Stimulated activated naive CD4-positive, alpha-beta T cell treated with Interleukin-2 at 50 U/mL for 16 hours (primary cell): ENCODE measurements around the gene MARK2.

Experiments
- DNase-seq: peaks from one replicate; lab custom pipeline; 2025; lab: John Stamatoyannopoulos, UW

MARK2 gene

DNA sequence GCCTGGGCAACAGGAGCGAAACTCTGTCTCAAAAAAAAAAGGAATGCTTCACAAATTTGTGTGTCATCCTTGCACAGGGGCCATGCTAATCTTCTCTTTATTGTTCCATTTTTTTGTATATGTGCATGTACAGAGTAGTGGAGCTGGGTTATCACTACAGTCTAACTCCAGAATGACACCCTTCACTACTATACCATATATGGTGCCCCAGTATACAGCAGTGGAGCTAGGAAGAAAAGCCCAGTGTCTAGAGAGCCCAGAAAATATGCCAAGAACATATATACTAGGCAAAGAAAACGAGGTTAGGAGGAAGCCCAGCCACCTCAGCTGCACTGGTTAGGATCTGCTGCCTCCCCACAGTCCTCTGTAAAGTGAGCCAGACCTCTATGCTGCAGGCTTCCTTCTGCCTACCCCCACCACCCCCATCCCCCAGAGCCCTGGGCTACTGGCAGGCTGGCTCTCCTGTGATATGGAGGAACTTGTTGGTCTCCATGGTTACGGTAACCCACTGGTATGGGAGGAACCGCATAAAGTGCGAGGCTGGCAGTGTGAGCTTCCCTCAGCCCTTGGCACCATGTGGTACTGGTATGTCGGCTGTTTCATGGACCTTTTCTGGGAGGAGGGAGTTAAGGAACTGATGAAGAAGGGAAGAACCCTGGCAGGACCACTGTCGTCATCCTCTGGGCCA lies 43.8 kb downstream of the MARK2 start:
- DNase-seq, result no peak

DNA sequence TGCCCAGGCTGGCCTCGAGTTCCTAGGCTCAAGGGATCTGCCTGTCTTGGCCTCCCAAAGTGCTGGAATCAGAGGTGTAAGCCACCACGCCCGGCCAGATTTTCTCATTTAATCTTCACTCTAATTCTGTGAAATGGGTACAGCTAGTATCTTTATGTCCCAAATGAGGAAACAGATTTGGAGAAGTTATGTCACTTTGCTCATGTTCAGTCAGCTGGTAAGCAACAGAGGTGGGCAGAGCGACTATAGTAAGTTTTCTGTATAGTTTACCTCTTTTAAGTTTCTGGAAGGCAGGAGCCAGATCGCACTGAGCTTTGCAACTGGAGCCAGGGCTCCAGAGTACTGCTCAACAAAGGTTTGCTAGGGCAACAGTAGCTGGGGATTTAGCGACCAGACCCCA lies 44.9 kb downstream of the MARK2 start:
- no peak for DNase-seq

DNA sequence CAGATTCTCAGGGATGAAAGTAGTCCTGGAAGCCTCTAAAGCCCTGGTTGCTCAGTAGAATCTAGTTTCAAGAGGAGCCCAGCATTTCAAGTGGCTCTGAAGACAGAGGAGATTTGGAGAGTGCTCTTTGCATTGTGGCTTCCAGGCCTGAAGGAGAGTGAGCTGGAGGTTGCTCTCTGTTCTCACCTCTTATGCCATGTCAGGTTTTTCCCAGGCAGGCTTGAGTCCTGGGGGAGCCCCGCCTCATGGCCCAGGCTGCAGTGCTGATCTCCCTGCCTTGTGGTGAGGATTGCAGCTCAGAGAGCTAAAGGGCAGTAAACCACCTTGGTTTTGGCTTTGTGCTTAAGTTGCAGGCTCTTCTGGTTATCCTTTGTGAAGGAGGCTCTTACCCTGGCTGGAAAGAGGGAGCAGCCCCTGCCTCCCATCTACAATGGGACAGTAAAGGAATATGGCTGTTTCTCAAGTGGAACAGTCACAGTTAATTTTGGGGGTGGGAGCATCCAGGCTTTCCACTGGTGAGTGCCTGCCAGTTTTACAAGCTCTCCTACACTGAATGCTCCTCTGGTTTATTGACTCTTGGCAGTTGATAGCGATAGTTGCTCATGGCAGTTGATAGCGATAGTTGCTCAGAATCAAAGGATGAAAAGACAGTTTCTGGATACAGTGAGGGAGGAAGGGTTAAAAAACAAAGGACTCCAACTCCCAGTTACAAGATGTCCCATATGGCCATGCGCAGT lies 45.5 kb downstream of the MARK2 start:
- no peak for DNase-seq

DNA sequence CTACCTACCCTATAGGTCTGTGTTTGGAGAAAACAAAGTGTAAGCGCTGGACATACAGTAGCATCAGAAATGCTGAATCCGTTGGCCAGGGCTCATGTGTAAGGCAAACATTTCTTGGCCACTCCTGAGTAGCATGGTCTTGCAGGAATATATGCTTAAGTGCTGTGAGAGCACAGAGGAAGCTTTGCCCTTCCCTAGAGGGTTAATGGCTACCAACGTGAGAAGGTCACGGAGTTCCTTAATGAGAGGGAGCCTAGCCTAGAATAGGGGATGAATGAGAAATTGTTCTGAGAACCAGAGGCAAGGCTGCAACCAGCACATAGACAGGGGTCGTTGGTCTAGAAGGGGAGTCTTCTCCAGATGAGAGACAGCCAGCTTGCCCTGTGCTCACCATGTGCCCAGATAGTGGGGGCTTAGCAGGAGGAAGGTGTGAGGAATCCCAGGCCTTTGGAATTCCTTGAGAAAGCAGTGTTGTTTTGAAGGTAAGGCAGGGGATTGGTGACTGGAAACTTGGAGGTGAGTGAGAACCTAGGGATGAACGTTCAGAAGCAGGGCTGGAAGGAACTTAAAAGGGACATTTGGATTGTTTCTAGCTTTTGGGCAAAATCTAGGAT lies 48.6 kb downstream of the MARK2 start:
- DNase-seq, result no peak

DNA sequence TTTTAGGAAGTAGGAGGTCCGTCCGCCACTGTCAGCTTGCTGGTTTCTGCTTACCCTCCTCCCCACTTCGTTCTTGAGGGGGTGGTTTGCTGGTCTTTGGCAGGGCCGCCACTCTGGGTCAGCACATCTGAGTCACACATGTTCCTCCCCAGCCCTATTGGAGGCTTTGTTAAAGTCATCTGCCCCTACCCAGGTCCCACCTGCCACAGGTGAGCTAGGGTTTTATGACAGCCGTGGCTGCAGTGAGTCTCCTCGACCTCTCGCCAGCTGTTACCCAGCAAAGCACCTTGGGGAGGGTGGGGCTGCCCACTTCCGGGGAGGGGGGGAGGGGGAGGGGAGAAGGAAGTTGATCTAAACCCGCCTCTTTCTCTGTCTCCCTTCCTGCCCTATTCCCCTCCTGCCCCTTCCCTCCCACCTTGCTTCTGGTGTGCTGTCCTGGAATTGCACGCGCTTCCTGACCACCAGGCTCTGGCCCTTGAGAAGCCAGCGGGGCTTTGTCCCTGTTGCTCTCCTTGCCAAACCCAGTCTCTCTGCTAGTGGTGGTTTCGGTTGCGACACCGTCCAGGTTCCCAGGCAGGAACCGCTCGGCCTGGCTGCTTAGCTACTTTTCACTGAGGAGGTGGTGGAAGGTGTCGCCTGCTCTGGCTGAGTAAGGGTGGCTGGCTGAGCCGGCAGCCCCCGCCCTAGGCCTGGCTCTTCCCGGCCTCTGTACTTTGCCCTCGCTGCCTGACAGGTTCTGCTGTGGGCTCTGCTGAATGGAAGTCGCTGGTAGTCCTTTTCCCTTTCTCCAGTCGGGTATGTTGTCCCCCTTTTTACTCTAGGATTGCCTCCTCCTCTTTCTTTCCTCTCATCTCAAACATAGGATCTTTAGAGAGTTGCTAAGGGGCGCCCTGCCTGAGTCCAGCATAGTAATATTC lies 49.5 kb downstream of the MARK2 start:
- peak; percentile 65 for DNase-seq

DNA sequence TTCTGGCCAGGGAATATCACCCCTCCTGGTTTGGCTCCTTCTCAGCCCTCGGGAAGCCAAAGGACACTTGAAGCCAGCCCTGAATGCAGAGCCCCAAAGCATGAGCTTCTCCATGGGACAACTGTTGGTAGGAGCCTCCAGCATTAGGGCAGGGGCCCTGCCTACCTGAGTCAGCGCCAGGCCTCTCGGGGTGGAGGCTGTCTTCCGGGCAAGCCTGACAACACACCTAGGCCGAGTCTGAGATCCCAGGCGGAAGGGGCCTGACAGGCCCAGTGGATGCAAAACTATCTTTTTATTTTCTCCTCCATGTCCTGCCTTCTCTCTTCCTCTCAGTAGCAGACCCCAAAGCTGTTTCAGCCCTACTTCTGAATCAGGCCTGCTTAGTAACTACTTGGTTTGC lies 50.4 kb downstream of the MARK2 start:
- no peak for DNase-seq

DNA sequence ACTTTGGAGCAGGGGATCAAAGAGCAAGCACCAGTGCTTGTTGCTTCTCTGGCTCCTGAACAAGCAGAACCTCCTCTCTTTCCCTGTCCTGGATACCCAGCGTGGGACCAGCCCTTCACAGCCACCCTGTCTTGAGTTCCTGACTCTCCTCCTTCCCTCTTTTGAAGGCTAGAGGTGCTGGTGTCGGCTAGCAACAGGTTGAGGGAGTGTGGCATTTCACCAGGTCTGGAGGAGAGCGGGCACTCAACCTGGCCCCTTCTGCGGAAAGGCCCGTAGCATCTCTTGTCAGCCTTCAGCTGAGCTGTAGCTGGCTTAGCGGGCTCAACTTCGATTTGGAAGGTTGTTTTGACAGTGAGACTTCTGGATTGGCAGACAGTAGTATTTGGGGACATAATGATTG lies 51.5 kb downstream of the MARK2 start:
- DNase-seq, result no peak

DNA sequence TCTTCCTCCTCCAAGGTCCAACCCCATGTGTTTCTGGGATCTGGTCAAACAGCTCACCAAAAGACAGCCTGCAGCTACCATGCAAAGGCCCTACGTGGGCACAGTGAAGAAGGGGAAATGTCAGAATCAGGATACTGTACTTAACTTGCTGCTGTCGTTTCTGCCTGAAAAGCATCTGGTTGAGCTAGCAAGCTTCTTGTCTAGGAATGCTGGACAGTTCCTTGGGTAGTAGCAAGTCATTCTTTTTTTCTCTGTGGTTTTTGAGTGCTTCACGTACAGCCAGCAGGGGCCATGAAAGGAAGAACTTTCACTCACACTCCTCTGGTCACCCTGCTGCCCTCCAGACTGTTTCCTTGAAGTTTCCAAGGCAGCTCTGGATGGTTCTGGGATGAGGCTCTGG lies 53.3 kb downstream of the MARK2 start:
- DNase-seq, result no peak

DNA sequence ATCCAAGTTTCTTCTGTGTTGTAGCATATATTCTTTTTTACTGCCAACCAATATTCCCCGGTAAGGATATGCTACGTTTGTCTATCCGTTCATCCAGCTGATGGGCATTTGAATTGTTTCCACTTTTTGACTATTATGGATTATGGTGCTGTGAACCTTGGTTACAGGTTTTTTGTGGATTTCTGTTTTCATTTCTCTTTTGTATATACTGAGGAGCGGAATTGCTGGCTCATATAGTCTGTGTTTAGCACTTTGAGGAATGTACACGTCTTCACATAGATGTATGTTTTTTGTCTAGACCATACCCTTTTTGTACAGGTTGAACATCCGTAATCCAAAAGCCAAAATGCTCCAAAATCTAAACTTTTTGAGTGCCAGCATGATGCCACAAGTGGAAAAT lies 54.4 kb downstream of the MARK2 start:
- DNase-seq, result no peak

DNA sequence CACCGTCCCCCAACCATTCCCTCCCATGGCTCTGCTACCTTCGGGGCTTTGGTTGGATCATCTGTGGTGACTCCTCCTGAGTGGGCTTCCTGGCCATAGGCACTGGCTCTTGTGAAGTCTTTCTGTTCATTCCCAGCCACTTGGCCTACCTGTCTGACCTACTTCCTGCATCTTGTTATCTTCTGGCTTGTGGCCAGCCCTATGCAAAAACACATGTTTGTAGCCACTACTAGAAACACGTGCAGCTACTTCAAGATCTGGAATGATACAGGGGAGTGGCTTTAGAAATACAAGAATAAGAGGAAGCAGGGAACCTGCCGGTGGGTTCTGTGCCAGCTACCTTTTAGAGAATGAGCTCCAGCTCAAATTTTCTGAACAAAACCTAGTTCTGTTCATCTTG lies 57.2 kb downstream of the MARK2 start:
- DNase-seq, result no peak

DNA sequence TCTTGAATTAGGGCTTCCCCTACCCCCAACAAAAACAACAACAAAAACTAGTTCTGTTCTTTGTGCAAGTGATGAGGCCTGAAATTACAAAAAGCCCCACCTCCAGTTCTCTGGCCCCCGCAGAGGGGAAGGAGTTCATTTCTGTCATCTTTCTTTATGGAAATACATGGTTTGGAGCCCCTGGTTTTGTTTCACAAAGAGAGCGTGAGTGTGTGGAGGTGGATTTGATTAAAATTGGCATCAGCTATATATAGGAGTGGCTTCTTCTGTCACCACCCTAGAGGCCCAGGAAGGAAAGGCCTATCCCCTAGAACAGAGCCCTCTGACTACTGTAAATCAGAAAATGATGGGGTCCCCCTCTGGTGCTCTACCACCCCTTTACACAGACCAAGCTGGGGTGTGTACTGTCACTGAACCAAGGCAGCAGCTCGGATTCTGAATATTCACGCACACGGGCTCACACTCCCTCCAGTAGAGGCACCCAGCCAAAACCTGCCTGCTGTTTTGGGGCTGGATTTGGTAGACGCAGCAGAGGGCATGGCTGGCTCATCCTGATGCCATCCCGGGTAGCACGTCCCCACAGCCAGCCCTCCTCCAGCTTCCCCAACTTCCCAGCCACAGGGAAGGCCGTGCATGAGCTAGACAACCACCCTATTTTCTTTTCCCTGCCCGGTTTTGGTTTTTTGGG lies 58.7 kb downstream of the MARK2 start:
- no peak for DNase-seq

DNA sequence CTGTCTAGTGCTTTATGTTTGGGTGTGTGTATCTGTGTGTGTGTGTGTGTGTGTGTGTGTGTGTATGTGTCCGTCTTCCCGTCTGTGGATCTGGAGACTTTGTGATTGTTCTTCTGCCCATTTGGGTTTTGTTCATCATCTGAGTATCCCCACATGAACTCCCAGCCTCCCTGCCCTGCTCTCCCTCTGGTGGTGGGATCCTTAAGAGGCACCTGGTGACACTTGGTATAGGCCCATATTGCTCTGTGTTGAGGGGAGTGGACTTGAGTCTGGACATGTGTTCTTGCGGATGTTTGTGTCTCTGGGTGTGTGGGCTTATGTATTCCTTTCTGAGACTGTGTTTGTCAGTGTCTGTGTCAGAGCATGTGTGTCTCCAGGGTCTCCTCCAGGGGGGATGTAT lies 62.8 kb downstream of the MARK2 start:
- DNase-seq, result no peak

DNA sequence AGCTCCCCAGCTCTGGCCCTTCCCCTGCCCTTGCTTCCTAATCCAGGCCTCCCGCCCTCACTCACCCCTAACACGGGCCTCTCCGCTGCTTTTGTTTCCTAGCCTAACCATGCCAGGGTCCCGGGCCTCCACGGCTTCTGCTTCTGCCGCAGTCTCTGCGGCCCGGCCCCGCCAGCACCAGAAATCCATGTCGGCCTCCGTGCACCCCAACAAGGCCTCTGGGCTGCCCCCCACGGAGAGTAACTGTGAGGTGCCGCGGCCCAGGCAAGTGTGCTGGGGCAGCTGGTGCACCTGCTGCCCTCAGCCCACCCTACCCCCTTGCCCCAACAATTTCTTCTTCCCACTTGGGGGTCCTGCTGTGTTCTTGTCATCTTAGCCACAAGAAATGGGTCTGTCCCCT lies 65.0 kb downstream of the MARK2 start:
- no peak for DNase-seq

DNA sequence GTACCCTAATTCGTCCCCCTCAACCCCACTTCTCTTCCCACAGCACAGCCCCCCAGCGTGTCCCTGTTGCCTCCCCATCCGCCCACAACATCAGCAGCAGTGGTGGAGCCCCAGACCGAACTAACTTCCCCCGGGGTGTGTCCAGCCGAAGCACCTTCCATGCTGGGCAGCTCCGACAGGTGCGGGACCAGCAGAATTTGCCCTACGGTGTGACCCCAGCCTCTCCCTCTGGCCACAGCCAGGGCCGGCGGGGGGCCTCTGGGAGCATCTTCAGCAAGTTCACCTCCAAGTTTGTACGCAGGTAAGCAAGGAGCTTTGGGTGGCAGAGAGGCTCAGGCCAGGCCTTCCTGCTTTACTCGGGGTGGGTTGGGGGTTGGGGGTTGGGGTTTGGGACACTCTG lies 65.8 kb downstream of the MARK2 start:
- DNase-seq, result no peak

DNA sequence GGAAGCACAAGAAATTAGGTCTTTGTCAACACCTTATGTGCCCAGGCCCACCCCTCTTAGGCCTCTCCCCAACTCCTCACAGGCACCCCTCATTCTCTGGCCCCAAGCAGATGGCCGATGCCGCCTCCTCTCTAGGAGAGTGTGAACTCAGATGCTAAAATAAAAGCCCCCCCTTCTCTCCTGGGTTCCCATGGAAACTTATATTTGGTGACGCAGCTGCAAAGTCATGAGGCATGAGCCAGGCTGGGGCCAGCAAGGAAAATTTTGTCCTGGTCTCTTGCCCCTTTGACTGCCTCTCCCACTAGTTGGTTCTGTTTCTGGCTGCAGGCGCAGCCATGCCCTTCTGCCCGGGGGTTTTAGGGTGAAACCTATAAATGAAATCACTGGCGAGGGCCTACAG lies 66.3 kb downstream of the MARK2 start:
- no peak for DNase-seq

DNA sequence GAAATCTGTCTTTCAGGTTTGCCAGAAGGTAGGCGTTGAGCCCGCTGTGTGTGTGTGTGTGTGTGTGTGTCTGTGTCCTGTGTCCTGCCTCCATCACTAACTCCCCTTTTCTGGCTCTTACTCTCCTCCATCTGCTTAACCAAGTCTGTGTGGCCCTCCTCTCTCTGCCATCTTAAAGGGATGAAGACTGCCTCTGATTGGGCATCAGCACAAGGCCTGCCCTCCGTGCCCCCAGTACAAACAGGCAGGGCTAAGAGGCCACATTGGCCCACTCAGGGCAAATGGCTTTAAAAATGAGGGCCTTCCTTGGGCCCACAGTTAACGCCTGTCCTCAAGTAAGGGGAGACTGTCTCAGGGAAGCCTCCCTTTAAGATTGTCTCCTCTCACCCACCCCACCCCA lies 67.2 kb downstream of the MARK2 start:
- DNase-seq, result no peak

DNA sequence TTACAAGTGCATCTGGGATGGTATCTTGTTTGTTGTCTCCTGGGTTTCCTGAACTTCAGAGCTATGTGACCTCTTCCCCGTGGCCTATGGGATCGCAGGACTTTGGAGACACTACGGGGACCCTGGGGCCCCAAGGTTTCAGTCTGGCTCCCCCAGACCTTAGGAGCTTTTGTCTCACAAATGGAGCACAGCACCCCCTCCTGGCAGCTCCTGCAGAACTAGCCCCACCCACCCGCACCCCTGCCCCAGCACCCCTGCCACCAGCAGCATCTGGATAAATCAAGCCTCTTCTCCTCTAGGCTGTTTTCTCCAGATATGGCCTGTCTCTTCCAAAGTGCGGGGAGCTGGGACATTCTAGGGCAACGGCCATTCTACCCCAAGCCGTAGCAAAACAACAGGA lies 67.7 kb downstream of the MARK2 start:
- peak; percentile 38 for DNase-seq

DNA sequence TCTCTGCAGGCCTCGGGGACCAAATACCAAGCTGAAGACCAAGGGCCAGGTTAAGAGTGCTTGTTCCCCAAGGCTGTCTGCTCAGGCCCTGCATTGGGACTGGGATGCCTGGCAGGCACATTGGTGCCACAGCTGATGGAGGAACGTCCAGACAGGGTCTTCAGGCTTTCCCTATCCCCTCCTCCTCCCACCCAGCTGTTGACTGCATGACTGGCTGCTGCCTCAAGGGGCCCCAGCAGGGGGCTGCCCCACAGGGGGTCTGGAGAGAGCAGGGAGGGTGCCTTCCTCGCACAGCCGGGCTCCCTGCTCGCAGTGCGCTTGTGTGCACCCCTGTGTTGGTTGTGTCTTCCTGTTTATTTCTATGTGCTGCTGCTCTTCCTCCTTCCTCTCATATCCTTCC lies 68.2 kb downstream of the MARK2 start:
- no peak for DNase-seq

DNA sequence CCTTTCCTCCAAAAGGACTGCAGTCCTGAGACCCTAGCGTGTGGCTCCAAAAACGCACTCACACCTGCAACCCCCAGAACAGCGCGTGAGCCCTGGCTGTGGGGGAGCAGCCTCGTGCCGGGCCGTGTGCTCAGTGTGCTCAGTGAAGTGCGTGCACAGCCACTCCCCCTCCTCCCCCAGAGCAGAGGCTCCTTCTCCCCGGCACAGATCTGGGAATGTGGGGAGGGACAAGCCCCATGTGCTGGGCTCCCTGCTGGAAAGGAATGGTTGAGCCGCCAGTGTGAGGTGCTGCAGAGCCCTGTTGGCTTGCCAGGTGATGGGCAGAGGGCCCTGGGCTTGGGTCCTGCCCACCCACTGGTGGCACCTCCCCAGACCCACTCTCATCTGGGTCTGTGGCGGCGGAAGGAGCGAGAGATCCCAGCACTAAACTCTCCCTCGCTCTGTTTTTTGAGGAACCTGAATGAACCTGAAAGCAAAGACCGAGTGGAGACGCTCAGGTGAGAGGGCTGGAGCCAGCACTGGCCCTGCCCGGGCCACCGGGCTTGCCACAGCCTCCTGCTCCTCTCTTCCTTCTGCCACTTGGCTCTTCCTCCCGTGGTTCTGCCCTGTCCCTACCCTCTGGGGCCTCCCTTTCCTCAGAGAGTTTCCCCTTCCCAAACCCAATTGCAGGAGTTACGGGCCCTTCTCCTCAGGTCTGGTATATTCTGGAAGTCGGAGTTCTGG lies 69.1 kb downstream of the MARK2 start:
- DNase-seq, result no peak

DNA sequence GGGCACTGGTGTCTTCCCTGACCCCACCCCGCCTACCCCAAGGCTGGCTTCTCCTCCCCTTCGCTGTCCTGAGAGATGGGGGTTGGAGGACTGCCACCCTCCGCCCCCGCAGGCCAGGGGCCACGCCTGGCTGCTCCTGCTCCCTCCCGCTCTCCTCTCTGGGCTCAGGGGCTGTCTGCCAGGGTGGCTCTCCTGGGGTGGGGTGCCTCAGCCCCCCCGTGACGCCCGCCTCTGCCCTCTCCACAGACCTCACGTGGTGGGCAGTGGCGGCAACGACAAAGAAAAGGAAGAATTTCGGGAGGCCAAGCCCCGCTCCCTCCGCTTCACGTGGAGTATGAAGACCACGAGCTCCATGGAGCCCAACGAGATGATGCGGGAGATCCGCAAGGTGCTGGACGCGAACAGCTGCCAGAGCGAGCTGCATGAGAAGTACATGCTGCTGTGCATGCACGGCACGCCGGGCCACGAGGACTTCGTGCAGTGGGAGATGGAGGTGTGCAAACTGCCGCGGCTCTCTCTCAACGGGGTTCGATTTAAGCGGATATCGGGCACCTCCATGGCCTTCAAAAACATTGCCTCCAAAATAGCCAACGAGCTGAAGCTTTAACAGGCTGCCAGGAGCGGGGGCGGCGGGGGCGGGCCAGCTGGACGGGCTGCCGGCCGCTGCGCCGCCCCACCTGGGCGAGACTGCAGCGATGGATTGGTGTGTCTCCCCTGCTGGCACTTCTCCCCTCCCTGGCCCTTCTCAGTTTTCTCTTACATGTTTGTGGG lies 69.9 kb downstream of the MARK2 start:
- no peak for DNase-seq
